Esophagus (tissue), 2 donors: Measurements from ENCODE around the gene KCNG2. TPM values are rescaled to one million over a fixed set of nuclear protein-coding genes. Genes with fewer than 3 reads are reported as not detected.

ENCODE experiments used
- H3K27ac ChIP-seq, 2 donors: one replicate each; pipeline ENCODE4 v1.5.1; 2013; ENCODE audit warnings: low read depth in 2 of 2, mild to moderate bottlenecking in 2 of 2, inconsistent platforms in 1 of 2, low read length in 1 of 2, moderate library complexity in 1 of 2
- H3K27me3 ChIP-seq, 2 donors: one replicate each; pipeline ENCODE4 v1.6.1; 2013; ENCODE audit warnings: low read length in 2 of 2, control low read depth in 1 of 2, mild to moderate bottlenecking in 1 of 2; ENCODE audit not compliant: insufficient read depth in 2 of 2, control insufficient read depth in 1 of 2
- H3K36me3 ChIP-seq, 2 donors: one replicate each; pipeline ENCODE4 v1.6.1; 2013; ENCODE audit warnings: low read length in 1 of 2; ENCODE audit not compliant: control insufficient read depth in 2 of 2, insufficient read depth in 2 of 2
- H3K4me1 ChIP-seq, 2 donors: one replicate each; pipeline ENCODE4 v1.6.1; 2013; ENCODE audit warnings: low read length in 1 of 2; ENCODE audit not compliant: control insufficient read depth in 2 of 2, insufficient read depth in 2 of 2
- H3K4me3 ChIP-seq, 2 donors: one replicate each; pipeline ENCODE4 v1.5.1; 2013; ENCODE audit warnings: low read length in 2 of 2, mild to moderate bottlenecking in 2 of 2, low read depth in 1 of 2, moderate library complexity in 1 of 2
- H3K9me3 ChIP-seq, 2 donors: one replicate each; pipeline ENCODE4 v1.6.1; 2013; ENCODE audit warnings: mild to moderate bottlenecking in 2 of 2, low read depth in 1 of 2, low read length in 1 of 2, moderate library complexity in 1 of 2; ENCODE audit not compliant: control insufficient read depth in 2 of 2, insufficient read depth in 1 of 2
- WGBS, 2 donors: extraction: QIAGEN DNeasy Blood & Tissue Kit; methylation state at CpG; one replicate each; pipeline ENCODE4 v1.1.7; 2013; 5-methylcytosine and 5-hydroxymethylcytosine counted together
- polyA plus RNA-seq, 2 donors: library from polyadenylated mRNA; stranded (reverse); fragments of 200-250 nt; gene quantifications; one replicate each; pipeline ENCODE4 v1.2.3, GENCODE V29; 2013
- donor health status: healthy with polysubstance abuse.
- donor health status: Bipolar disorder and iron deficiency.

Gene KCNG2
- polyA plus RNA-seq, 2 donors, result 0.04 TPM; not detected in 1

- Histone ChIP-seq H3K4me1 (no peaks in the 10 kb centered on the region), H3K9me3 (peaks cover 0 to 5% of the 10 kb centered on the region in 2 donors), H3K27me3 (peaks cover 0 to 2% of the 10 kb centered on the region in 2 donors), H3K27ac (no peak overlapping the region), H3K4me3 (no peak overlapping the region), H3K36me3 (no peaks in the 10 kb centered on the region)
- WGBS, 2 donors, result 74 to 78% methylated on average over 7 of the region's 7 CpGs
These were observed 16.6 kb downstream of the KCNG2 start for GRCh38 chr18:79814373-79814772.

- Histone ChIP-seq H3K9me3 (peaks cover 0 to 2% of the 10 kb centered on the region in 2 donors), H3K27ac (no peak overlapping the region), H3K36me3 (no peaks in the 10 kb centered on the region), H3K4me1 (no peaks in the 10 kb centered on the region), H3K4me3 (no peak overlapping the region), H3K27me3 (peaks cover 0 to 2% of the 10 kb centered on the region in 2 donors)
- 60 to 64% methylated on average over 9 of the region's 9 CpGs for WGBS, 2 donors
These were observed 17.9 kb downstream of the KCNG2 start for GRCh38 chr18:79815657-79816056.

- WGBS, 2 donors, result 59 to 71% methylated on average over 13 to 14 of the region's 14 CpGs
- peaks cover 0 to 2% of the 10 kb centered on the region in 2 donors for H3K27me3 ChIP-seq
- H3K27ac ChIP-seq, result no peak overlapping the region
- H3K4me3 ChIP-seq, result no peak overlapping the region
- peaks cover 0 to 2% of the 10 kb centered on the region in 2 donors for H3K9me3 ChIP-seq
- no peaks in the 10 kb centered on the region for H3K4me1 ChIP-seq
- H3K36me3 ChIP-seq, result no peaks in the 10 kb centered on the region
These were observed 18.4 kb downstream of the KCNG2 start for GRCh38 chr18:79816092-79816491.

GRCh38 chr18:79816981-79817606 lies 19.4 kb downstream of the KCNG2 start:
- peaks cover 0 to 2% of the 10 kb centered on the region in 2 donors for H3K9me3 ChIP-seq
- no peaks in the 10 kb centered on the region for H3K27me3 ChIP-seq
- 91 to 93% methylated on average over 18 of the region's 18 CpGs for WGBS, 2 donors
- H3K27ac ChIP-seq, result no peak overlapping the region
- no peaks in the 10 kb centered on the region for H3K4me1 ChIP-seq
- no peak overlapping the region for H3K4me3 ChIP-seq
- no peaks in the 10 kb centered on the region for H3K36me3 ChIP-seq

GRCh38 chr18:79817607-79817998 lies 19.9 kb downstream of the KCNG2 start:
- Histone ChIP-seq H3K27ac (no peak overlapping the region), H3K4me1 (no peaks in the 10 kb centered on the region), H3K27me3 (no peaks in the 10 kb centered on the region), H3K36me3 (no peaks in the 10 kb centered on the region), H3K9me3 (peaks cover 0 to 2% of the 10 kb centered on the region in 2 donors), H3K4me3 (no peak overlapping the region)
- WGBS, 2 donors, result 80 to 84% methylated on average over 8 of the region's 8 CpGs

- no peak overlapping the region for H3K4me3 ChIP-seq
- H3K27ac ChIP-seq, result no peak overlapping the region
- H3K36me3 ChIP-seq, result no peaks in the 10 kb centered on the region
- H3K4me1 ChIP-seq, result no peaks in the 10 kb centered on the region
- no peaks in the 10 kb centered on the region for H3K27me3 ChIP-seq
- peaks cover 0 to 2% of the 10 kb centered on the region in 2 donors for H3K9me3 ChIP-seq
- 59 to 69% methylated on average over 14 of the region's 14 CpGs for WGBS, 2 donors
These were observed 20.3 kb downstream of the KCNG2 start for GRCh38 chr18:79818036-79818435.

GRCh38 chr18:79818631-79819030 lies 20.9 kb downstream of the KCNG2 start:
- Histone ChIP-seq H3K27me3 (no peaks in the 10 kb centered on the region), H3K27ac (no peak overlapping the region), H3K4me1 (no peaks in the 10 kb centered on the region), H3K4me3 (no peak overlapping the region), H3K36me3 (no peaks in the 10 kb centered on the region), H3K9me3 (peaks cover 0 to 2% of the 10 kb centered on the region in 2 donors)
- WGBS, 2 donors, result 77 to 81% methylated on average over 18 of the region's 18 CpGs

- Histone ChIP-seq H3K27me3 (no peaks in the 10 kb centered on the region), H3K4me1 (no peaks in the 10 kb centered on the region)
These were observed 21.6 kb downstream of the KCNG2 start for GRCh38 chr18:79819064-79819967.

GRCh38 chr18:79819968-79820351 lies 22.2 kb downstream of the KCNG2 start:
- no peak overlapping the region for H3K4me3 ChIP-seq
- no peak overlapping the region for H3K27ac ChIP-seq
- H3K36me3 ChIP-seq, result no peaks in the 10 kb centered on the region
- H3K27me3 ChIP-seq, result no peaks in the 10 kb centered on the region
- peaks cover 0 to 2% of the 10 kb centered on the region in 2 donors for H3K9me3 ChIP-seq
- 61% methylated on average over 14 of the region's 14 CpGs for WGBS, 2 donors
- no peaks in the 10 kb centered on the region for H3K4me1 ChIP-seq

More at GRCh38 chr18:79819064-79819967, 21.6 kb downstream of the KCNG2 start:
- WGBS, 2 donors, result 79 to 80% methylated on average over 26 of the region's 26 CpGs
- Histone ChIP-seq H3K4me3 (no peak overlapping the region), H3K9me3 (peaks cover 0 to 2% of the 10 kb centered on the region in 2 donors), H3K27ac (no peak overlapping the region), H3K36me3 (no peaks in the 10 kb centered on the region)
